ENCODE data around the gene OR8B4.

GRCh38 chr11:124465368-124465767, 40.7 kb upstream of the OR8B4 start:
- TF ChIP-seq, protein P1, sequence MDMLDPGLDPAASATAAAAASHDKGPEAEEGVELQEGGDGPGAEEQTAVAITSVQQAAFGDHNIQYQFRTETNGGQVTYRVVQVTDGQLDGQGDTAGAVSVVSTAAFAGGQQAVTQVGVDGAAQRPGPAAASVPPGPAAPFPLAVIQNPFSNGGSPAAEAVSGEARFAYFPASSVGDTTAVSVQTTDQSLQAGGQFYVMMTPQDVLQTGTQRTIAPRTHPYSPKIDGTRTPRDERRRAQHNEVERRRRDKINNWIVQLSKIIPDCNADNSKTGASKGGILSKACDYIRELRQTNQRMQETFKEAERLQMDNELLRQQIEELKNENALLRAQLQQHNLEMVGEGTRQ (IDR thresholded peaks at IDR 0.05; ENCODE audit: borderline replicate concordance, low read depth, low read length): no peak
- no peak for TF ChIP-seq CTCF (IDR thresholded peaks at IDR 0.05 in 2 of 3, conservative IDR thresholded peaks at IDR 0.05 in 1 of 3; ENCODE audit: control insufficient read depth in 2 of 3, extremely low read depth in 1 of 3, insufficient read depth in 1 of 3, low read depth in 3 of 3, low read length in 3 of 3)
- TF ChIP-seq CEBPB (IDR thresholded peaks at IDR 0.05; ENCODE audit: borderline replicate concordance in 1 of 2, low read depth in 2 of 2, low read length in 2 of 2): no peak
- TF ChIP-seq KDM1A (IDR thresholded peaks at IDR 0.05; ENCODE audit: borderline replicate concordance): no peak
- no peak for TF ChIP-seq POLR2A (IDR thresholded peaks at IDR 0.05; ENCODE audit: low read depth, low read length)
- no peak for TF ChIP-seq SP1 (IDR thresholded peaks at IDR 0.05; ENCODE audit: low read depth, low read length)
- TF ChIP-seq EZH2 (IDR thresholded peaks at IDR 0.05; ENCODE audit: borderline replicate concordance, control insufficient read depth, low read depth, low read length): no peak
- TF ChIP-seq MXI1 (IDR thresholded peaks at IDR 0.05; ENCODE audit: low read depth, low read length): no peak
- TF ChIP-seq ZSCAN29 (IDR thresholded peaks at IDR 0.05): no peak
- no peak for TF ChIP-seq EP300 (IDR thresholded peaks at IDR 0.05; ENCODE audit: borderline replicate concordance in 1 of 2, control insufficient read depth in 1 of 2, low read depth in 2 of 2, low read length in 2 of 2)
